Measurements from ENCODE around the gene ZBTB20.
A peak's percentile ranks its signal among the peaks of the same experiment; 100 is the strongest.

ZBTB20 gene

DNA sequence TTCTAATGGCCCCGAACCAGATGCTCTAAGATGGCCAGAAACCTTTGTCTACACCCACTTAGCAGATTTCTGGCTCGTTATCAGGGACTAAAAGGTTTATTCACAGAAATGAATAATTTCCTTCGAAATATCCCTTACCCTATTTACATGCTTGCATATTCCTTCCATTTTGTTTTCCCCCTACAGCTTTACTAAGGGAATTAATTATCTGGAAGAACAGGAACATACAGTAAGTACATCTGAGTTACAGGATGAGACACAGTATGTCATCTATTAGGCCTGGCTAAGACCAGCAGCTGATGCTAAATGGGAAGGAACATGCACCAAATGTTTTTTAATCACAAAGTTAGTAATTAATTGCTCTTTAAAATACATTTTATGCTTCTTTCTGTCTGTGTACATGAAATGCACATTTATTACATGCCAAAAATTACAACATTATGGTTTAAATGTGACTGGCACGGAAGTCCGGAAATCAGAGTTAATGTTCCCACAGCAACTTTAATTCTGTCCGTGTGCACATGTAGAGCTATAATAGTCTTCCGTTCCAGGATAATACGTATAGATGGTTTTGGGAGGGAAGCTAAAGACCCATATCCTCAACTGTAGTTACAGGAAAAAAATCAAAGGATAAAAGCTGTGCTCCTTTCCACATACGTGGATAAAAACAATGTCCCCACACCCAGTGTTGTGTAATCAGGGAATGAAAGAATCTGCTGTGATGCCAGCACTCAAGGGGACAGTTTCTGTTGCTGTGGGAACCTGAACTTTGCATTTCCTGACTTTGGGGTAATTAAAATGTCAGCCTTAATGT lies 771.3 kb downstream of the ZBTB20 start:
- Histone ChIP-seq H3K4me3 (ENCODE audit: low read length) (no peak overlapping the region), H3K4me1 (ENCODE audit: control insufficient read depth, low read length) (0 out of 2 replicates have a peak, but pooled peaks cover 3% of the 10 kb centered on the region), H3K79me2 (ENCODE audit: control insufficient read depth, low read length) (no peaks in the 10 kb centered on the region), H3K9me3 (ENCODE audit: control insufficient read depth, insufficient read depth, low read length) (no peaks in the 10 kb centered on the region), H3K27me3 (ENCODE audit: control insufficient read depth, low read length) (no peaks in the 10 kb centered on the region), H3K4me2 (ENCODE audit: low read length) (no peak overlapping the region), H3K9me2 (replicated peaks; ENCODE audit: control insufficient read depth, low read length) (no peaks in the 10 kb centered on the region), H3K27ac (ENCODE audit: low read depth, low read length) (no peak overlapping the region), H3K36me3 (ENCODE audit: control insufficient read depth, low read length) (peaks cover 45% of the 10 kb centered on the region), H4K20me1 (ENCODE audit: control insufficient read depth, insufficient read depth, low read depth, low read length) (no peaks in the 10 kb centered on the region), H3F3A (ENCODE audit: control insufficient read depth, insufficient read depth) (no peaks in the 10 kb centered on the region)
- no peak for TF ChIP-seq EZH2phosphoT487 (IDR thresholded peaks at IDR 0.05; ENCODE audit: borderline replicate concordance, low read length)
- TF ChIP-seq, protein P1, sequence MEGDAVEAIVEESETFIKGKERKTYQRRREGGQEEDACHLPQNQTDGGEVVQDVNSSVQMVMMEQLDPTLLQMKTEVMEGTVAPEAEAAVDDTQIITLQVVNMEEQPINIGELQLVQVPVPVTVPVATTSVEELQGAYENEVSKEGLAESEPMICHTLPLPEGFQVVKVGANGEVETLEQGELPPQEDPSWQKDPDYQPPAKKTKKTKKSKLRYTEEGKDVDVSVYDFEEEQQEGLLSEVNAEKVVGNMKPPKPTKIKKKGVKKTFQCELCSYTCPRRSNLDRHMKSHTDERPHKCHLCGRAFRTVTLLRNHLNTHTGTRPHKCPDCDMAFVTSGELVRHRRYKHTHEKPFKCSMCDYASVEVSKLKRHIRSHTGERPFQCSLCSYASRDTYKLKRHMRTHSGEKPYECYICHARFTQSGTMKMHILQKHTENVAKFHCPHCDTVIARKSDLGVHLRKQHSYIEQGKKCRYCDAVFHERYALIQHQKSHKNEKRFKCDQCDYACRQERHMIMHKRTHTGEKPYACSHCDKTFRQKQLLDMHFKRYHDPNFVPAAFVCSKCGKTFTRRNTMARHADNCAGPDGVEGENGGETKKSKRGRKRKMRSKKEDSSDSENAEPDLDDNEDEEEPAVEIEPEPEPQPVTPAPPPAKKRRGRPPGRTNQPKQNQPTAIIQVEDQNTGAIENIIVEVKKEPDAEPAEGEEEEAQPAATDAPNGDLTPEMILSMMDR (IDR thresholded peaks at IDR 0.05; ENCODE audit: low read depth, low read length, poor library complexity, severe bottlenecking), result no peak

DNA sequence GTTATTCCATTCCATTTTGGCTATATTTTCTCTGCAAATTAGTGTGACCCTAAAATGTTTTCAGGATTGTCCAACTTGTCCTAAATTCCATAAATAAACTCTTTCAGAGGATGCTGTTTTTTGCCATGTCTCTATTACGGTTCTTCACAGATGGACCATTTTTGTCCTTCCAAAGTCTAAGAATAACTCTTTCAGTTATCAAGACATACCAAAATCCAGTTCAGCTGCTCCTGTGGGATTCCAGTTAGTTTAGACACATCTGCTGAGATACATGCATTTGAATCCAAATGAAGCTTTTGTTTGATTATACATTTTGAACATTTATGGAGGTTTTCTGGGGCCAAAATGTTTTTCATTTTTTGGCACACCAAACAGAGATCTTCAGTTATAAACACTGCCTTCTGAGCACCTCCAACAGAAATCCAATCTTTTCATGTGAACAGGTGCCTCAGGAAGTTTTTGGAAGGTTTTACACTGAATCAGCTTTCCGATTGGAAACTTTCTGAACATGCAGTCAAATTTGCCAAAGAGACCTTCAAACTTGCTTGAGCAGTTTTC lies 772.6 kb downstream of the ZBTB20 start:
- no peak for TF ChIP-seq EZH2phosphoT487 (IDR thresholded peaks at IDR 0.05; ENCODE audit: borderline replicate concordance, low read length)
- TF ChIP-seq, protein P1 (IDR thresholded peaks at IDR 0.05; ENCODE audit: low read depth, low read length, poor library complexity, severe bottlenecking), result no peak
- no peak overlapping the region for H3K4me2 ChIP-seq (ENCODE audit: low read length)
- H3K27ac ChIP-seq (ENCODE audit: low read depth, low read length), result no peak overlapping the region
- peaks cover 35% of the 10 kb centered on the region for H3K36me3 ChIP-seq (ENCODE audit: control insufficient read depth, low read length)
- no peaks in the 10 kb centered on the region for H3F3A ChIP-seq (ENCODE audit: control insufficient read depth, insufficient read depth)
- no peaks in the 10 kb centered on the region for H3K9me3 ChIP-seq (ENCODE audit: control insufficient read depth, insufficient read depth, low read length)
- no peaks in the 10 kb centered on the region for H3K79me2 ChIP-seq (ENCODE audit: control insufficient read depth, low read length)
- H4K20me1 ChIP-seq (ENCODE audit: control insufficient read depth, insufficient read depth, low read depth, low read length), result no peaks in the 10 kb centered on the region
- no peak overlapping the region for H3K4me3 ChIP-seq (ENCODE audit: low read length)
- no peaks in the 10 kb centered on the region for H3K9me2 ChIP-seq (replicated peaks; ENCODE audit: control insufficient read depth, low read length)
- H3K4me1 ChIP-seq (ENCODE audit: control insufficient read depth, low read length), result 0 out of 2 replicates have a peak, but pooled peaks cover 3% of the 10 kb centered on the region
- H3K27me3 ChIP-seq (ENCODE audit: control insufficient read depth, low read length), result no peaks in the 10 kb centered on the region

DNA sequence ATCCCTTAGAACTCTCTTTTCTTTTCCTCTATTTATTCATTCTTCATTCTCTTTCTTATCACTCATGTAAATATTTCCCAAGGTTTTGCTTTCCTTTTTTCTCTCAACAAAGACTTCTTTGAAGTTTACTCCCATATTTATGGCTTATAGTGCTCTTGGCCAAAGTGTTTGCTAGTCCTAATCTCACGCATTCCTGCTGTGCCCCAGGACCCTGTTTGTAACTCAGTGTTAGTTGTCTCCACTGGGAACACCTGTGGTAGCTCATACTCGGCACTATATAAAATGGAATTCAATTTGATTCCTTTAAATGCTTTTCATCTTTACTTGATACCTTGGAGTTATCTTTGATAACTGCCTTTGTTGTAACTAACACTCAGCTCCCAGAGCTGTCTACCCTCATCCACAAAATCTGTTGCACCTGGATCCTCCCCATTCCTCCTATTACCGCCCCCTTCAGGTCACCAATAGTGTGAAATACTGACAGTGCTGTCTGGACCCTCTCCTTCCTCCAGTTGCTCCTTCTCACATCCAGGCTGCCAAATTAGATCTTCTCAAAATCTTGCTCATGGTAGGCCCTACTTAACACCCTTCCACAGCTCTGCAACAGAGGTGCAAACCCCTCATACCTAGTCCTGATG lies 776.4 kb downstream of the ZBTB20 start:
- no peaks in the 10 kb centered on the region for H4K20me1 ChIP-seq (ENCODE audit: control insufficient read depth, insufficient read depth, low read depth, low read length)
- no peaks in the 10 kb centered on the region for H3K9me2 ChIP-seq (replicated peaks; ENCODE audit: control insufficient read depth, low read length)

More for the DNA sequence above, 776.4 kb downstream of the ZBTB20 start:
- H3K36me3 ChIP-seq (ENCODE audit: control insufficient read depth, low read length), result peaks cover 2% of the 10 kb centered on the region; the same call in 1 of the 2 replicates
- H3F3A ChIP-seq (ENCODE audit: control insufficient read depth, insufficient read depth), result no peaks in the 10 kb centered on the region
- H3K4me2 ChIP-seq (ENCODE audit: low read length), result no peak overlapping the region
- H3K9me3 ChIP-seq (ENCODE audit: control insufficient read depth, insufficient read depth, low read length), result no peaks in the 10 kb centered on the region
- TF ChIP-seq EZH2phosphoT487 (IDR thresholded peaks at IDR 0.05; ENCODE audit: borderline replicate concordance, low read length), result no peak
- TF ChIP-seq, protein P1 (IDR thresholded peaks at IDR 0.05; ENCODE audit: low read depth, low read length, poor library complexity, severe bottlenecking), result peak; percentile 32
- no peak overlapping the region for H3K27ac ChIP-seq (ENCODE audit: low read depth, low read length)
- no peaks in the 10 kb centered on the region for H3K79me2 ChIP-seq (ENCODE audit: control insufficient read depth, low read length)
- no peaks in the 10 kb centered on the region for H3K27me3 ChIP-seq (ENCODE audit: control insufficient read depth, low read length)
- H3K4me3 ChIP-seq (ENCODE audit: low read length), result no peak overlapping the region
- H3K4me1 ChIP-seq (ENCODE audit: control insufficient read depth, low read length), result no peaks in the 10 kb centered on the region
